Right lobe of liver (tissue), 4 donors: ENCODE data around the gene RPS6KA2.

Source experiments
- POLR2A ChIP-seq: fragments of 450-650 bp; IDR thresholded peaks from one replicate; pipeline ENCODE4 v1.6.1; 2017; ENCODE audit warnings: antibody characterized with exemption, mild to moderate bottlenecking
- TF ChIP-seq, protein P1 (sequence below), 4 donors: fragments of 200-600 bp in 3 of 4; fragments of 450-650 bp in 1 of 4; IDR thresholded peaks; one replicate each; pipeline versions ENCODE4 v1.5.1 to v1.8.0; 2016 to 2022; ENCODE audit warnings: antibody characterized with exemption in 4 of 4, mild to moderate bottlenecking in 2 of 4
- donor health status: DM: no; HTN: no; CAD: no.
- donor health status: DM: no; HTN: no; CAD: no.
- donor health status: DM: no; HTN: yes; CAD: no.

DNA sequence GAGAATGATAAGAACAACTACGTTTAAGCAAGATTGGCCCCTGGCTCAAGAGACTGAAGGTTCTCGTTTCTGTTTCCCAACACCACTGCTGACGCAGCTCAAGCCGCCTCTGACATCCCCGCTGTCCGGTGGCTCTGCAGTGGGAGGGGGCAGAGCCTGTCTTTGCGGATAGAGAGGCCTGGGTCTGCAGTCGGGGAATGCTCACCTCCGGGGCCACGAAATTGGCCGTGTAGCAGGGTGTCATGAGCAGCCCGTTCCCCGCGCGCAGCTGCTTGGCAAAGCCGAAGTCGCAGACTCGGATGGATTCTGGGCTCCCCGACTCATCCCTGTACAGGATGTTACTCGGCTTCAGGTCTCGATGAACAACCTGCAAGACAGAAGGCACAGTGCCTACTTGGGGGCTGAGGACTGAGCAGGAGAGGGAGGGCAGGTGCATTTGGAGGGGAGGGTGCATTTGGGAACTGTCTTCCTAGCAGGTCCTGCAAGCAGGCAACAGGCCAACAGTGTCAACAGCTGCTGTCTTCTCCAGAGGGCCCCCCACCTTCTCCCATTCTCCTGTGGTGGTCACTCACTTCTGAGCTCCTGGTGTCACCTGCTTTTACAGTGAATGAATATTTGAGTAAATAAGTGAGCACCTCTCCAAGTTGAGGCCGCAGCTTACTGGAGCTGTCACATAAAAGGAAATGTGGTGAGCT lies 203.9 kb downstream of the RPS6KA2 start:
- TF ChIP-seq, protein P1, sequence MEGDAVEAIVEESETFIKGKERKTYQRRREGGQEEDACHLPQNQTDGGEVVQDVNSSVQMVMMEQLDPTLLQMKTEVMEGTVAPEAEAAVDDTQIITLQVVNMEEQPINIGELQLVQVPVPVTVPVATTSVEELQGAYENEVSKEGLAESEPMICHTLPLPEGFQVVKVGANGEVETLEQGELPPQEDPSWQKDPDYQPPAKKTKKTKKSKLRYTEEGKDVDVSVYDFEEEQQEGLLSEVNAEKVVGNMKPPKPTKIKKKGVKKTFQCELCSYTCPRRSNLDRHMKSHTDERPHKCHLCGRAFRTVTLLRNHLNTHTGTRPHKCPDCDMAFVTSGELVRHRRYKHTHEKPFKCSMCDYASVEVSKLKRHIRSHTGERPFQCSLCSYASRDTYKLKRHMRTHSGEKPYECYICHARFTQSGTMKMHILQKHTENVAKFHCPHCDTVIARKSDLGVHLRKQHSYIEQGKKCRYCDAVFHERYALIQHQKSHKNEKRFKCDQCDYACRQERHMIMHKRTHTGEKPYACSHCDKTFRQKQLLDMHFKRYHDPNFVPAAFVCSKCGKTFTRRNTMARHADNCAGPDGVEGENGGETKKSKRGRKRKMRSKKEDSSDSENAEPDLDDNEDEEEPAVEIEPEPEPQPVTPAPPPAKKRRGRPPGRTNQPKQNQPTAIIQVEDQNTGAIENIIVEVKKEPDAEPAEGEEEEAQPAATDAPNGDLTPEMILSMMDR (IDR thresholded peaks at IDR 0.05): no peak
- no peak for TF ChIP-seq POLR2A
